ENCODE results near the gene BPI. TPM values are rescaled to one million over a fixed set of nuclear protein-coding genes. Genes with fewer than 3 reads are reported as not detected.

Gene BPI
- total and polyA plus RNA-seq, 8 donors = 0.35 to 3.2 (median 0.79) TPM

DNA sequence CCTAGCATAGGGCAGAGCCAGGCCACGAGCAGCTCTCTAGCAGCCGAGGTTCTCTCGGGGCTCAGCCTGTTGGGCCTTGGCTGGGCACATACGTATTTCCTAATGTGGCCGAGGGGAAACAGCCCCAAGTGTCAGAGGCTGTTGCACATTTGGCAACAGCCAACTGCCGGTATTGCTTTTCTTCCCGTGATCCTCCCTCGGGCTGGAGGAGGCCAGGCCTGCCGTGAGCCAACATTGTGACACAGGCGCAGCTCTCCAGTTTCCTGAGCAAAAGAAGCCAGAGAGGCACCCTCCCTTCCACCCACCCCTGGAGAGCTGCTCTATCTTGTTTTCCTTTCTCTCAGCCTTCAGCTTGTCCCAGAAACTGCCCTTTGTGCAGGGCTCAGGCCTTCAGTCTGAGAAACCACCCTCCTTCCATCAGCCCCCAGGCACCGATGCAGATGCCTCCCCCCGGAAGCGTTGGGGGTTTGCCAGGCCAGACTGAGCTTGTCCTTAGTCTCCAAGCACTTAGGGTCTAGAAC, 5.1 kb upstream of the BPI start:
- Histone ChIP-seq H3K4me1 (peaks cover 0 to 63% of the 10 kb centered on the region in 2 donors), H3K27me3 (peaks cover 0 to 25% of the 10 kb centered on the region in 2 donors), H3K27ac (peak overlapping the region; percentile 45 to 82), H3K9me3 (no peaks in the 10 kb centered on the region), H3K4me3 (no peak overlapping the region), H3K36me3 (no peaks in the 10 kb centered on the region)
- peak in 3 of 4 donors; percentile 78 to 94 (median 81) for DNase-seq
- intact Hi-C loops (cut with DNase I) = no loop called here
- ATAC-seq = peak; percentile 84
- TF ChIP-seq, protein P1, sequence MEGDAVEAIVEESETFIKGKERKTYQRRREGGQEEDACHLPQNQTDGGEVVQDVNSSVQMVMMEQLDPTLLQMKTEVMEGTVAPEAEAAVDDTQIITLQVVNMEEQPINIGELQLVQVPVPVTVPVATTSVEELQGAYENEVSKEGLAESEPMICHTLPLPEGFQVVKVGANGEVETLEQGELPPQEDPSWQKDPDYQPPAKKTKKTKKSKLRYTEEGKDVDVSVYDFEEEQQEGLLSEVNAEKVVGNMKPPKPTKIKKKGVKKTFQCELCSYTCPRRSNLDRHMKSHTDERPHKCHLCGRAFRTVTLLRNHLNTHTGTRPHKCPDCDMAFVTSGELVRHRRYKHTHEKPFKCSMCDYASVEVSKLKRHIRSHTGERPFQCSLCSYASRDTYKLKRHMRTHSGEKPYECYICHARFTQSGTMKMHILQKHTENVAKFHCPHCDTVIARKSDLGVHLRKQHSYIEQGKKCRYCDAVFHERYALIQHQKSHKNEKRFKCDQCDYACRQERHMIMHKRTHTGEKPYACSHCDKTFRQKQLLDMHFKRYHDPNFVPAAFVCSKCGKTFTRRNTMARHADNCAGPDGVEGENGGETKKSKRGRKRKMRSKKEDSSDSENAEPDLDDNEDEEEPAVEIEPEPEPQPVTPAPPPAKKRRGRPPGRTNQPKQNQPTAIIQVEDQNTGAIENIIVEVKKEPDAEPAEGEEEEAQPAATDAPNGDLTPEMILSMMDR (IDR thresholded peaks at IDR 0.05) = no peak

DNA sequence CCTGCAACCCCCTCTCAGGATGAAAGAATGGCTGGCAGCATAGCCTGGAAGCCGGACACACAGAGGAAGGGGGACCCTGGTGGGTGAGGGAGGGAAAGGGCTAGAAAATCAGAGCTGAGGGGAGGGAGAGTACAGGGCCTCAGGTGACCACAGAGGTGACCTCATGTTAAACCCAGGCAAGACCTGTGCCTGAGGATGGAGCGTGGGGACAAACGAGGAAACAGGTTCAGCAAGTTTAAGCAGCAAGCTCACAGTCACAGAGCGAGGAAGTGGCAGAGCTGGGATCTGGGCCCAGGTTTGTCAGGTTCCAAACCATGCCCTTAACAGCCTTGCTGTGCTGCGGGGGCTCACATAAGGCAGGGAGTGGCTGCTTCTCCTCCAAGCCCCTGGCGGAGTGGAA, 4.0 kb upstream of the BPI start:
- intact Hi-C loops (cut with DNase I) = no loop called here
- H3K36me3 ChIP-seq = no peaks in the 10 kb centered on the region
- peak in 2 of 4 donors; percentile 44 to 48 for DNase-seq
- no peak overlapping the region for H3K4me3 ChIP-seq
- ATAC-seq = peak; percentile 75
- peak overlapping the region in 1 of 2 donors; percentile 82 for H3K27ac ChIP-seq
- peaks cover 0 to 26% of the 10 kb centered on the region in 2 donors for H3K27me3 ChIP-seq
- no peaks in the 10 kb centered on the region for H3K9me3 ChIP-seq
- TF ChIP-seq, protein P1 (IDR thresholded peaks at IDR 0.05) = no peak
- H3K4me1 ChIP-seq = peaks cover 0 to 63% of the 10 kb centered on the region in 2 donors

DNA sequence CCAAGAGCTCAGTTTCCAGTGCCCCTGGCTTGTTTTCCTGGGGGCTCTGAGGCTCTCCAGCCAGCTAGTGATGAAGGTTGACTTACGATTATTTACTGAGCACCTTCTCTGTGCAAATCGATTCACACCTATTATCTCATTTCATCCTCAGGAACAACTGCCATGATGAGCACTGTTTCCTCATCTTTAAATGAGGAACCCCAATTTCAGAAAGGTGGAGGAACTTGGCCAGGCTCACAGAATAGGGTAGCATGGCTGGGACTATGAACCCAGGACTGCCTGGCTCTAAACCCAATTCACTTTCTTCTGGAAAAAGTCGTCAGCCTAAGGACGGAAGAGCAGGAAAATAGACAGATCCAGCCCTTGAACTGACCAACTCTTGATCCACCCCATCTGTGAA, 3.5 kb upstream of the BPI start:
- TF ChIP-seq, protein P1 (IDR thresholded peaks at IDR 0.05) = no peak

DNA sequence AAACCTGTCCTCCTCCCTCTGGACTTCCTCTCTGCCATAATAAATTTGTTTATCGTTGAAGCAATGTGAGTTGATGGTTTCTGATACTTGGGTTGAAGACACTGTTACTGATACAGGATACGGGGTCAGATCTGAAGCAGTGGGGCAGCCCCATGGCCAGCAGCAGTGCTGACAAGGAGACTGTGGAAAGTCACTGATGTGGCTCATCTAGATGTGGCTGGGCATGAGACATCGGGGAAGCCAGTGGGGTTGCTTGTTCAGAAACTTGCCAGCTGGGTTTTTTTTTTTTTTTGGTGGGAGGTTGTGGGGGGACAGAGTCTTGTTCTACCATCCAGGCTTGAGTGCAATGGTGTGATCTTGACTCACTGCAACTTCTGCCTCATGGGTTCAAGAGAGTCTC, 2.6 kb upstream of the BPI start:
- intact Hi-C loops (cut with DNase I) = no loop called here
- Histone ChIP-seq H3K27ac (no peak overlapping the region), H3K4me1 (peaks cover 0 to 60% of the 10 kb centered on the region in 2 donors), H3K27me3 (peaks cover 0 to 40% of the 10 kb centered on the region in 2 donors), H3K36me3 (no peaks in the 10 kb centered on the region), H3K4me3 (no peak overlapping the region), H3K9me3 (no peaks in the 10 kb centered on the region)
- TF ChIP-seq, protein P1 (IDR thresholded peaks at IDR 0.05) = no peak
- ATAC-seq = no peak
- DNase-seq = no peak

More for the DNA sequence above, 3.5 kb upstream of the BPI start:
- H3K27ac ChIP-seq = peak overlapping the region in 1 of 2 donors; percentile 82
- ATAC-seq (no peak), DNase-seq (no peak)
- H3K4me3 ChIP-seq = no peak overlapping the region
- peaks cover 0 to 64% of the 10 kb centered on the region in 2 donors for H3K4me1 ChIP-seq
- H3K36me3 ChIP-seq = no peaks in the 10 kb centered on the region
- intact Hi-C loops (cut with DNase I) = no loop called here
- no peaks in the 10 kb centered on the region for H3K9me3 ChIP-seq
- H3K27me3 ChIP-seq = peaks cover 0 to 31% of the 10 kb centered on the region in 2 donors

DNA sequence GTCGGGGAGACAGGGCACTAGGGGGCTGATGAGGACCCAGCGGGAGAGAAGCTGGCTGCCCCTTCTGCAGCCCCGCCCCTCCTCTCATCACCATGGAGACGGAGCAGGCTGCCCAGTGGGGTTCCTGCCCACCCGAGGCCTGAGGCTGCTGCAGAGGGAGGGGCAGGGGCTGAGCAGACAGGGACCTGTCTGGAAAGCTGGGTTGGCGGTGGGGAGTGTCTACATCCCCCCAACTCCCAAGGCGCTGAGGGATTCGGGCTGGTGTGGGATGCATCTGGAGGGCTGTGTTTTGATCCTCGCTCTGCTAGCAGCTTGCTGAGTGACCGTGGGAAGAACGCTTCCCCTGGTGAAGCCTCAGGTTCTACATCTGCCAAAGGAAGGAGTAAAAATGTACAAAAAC, 1.2 kb upstream of the BPI start:
- peaks cover 0 to 48% of the 10 kb centered on the region in 2 donors for H3K27me3 ChIP-seq
- TF ChIP-seq, protein P1 (IDR thresholded peaks at IDR 0.05) = no peak
- DNase-seq = no peak
- no peaks in the 10 kb centered on the region for H3K9me3 ChIP-seq
- peaks cover 0 to 69% of the 10 kb centered on the region in 2 donors for H3K4me1 ChIP-seq
- ATAC-seq = no peak
- no peak overlapping the region for H3K27ac ChIP-seq
- H3K4me3 ChIP-seq = no peak overlapping the region
- no peaks in the 10 kb centered on the region for H3K36me3 ChIP-seq
- intact Hi-C loops (cut with DNase I) = no loop called here

All from left lung (tissue), 10 donors.